Measurements from ENCODE around the gene DVL2. TPM values are rescaled to one million over a fixed set of nuclear protein-coding genes. Genes with fewer than 3 reads are reported as not detected.

The DVL2 gene
- total and polyA plus RNA-seq, 9 donors, result 31.2 to 43.3 (median 39.5) TPM

GRCh38 chr17:7237761-7238419 is 3.6 kb upstream of the DVL2 start:
- Histone ChIP-seq H3K27me3 (ENCODE audit: control insufficient read depth, insufficient read depth, low read length) (no peaks in the 10 kb centered on the region), H3K9me3 (replicated peaks; ENCODE audit: control insufficient read depth, low read depth, low read length) (no peaks in the 10 kb centered on the region), H3K36me3 (ENCODE audit: control insufficient read depth, insufficient read depth, low read length) (peaks cover 37% of the 10 kb centered on the region), H3K4me3 (ENCODE audit: low read length) (peak overlapping the region; percentile 100), H3K4me1 (ENCODE audit: control insufficient read depth, insufficient read depth, low read length) (peaks cover 43% of the 10 kb centered on the region), H3K27ac (ENCODE audit: low read length) (peak overlapping the region; percentile 95)
- peak; percentile 81 for DNase-seq
- WGBS (ENCODE audit: insufficient coverage), result under 1% methylated on average over 53 of the region's 73 CpGs

- H3K27ac ChIP-seq (ENCODE audit: low read length), result peak overlapping the region; percentile 95
- 18% methylated on average over 4 of the region's 6 CpGs for WGBS (ENCODE audit: insufficient coverage)
- DNase-seq, result peak; percentile 40
- no peaks in the 10 kb centered on the region for H3K27me3 ChIP-seq (ENCODE audit: control insufficient read depth, insufficient read depth, low read length)
- H3K4me1 ChIP-seq (ENCODE audit: control insufficient read depth, insufficient read depth, low read length), result peaks cover 47% of the 10 kb centered on the region
- no peaks in the 10 kb centered on the region for H3K9me3 ChIP-seq (replicated peaks; ENCODE audit: control insufficient read depth, low read depth, low read length)
- H3K36me3 ChIP-seq (ENCODE audit: control insufficient read depth, insufficient read depth, low read length), result peaks cover 37% of the 10 kb centered on the region
- peak overlapping the region; percentile 100 for H3K4me3 ChIP-seq (ENCODE audit: low read length)
Observed at GRCh38 chr17:7237266-7237760, 3.0 kb upstream of the DVL2 start.

- H3K4me1 ChIP-seq (ENCODE audit: control insufficient read depth, insufficient read depth, low read length), result peaks cover 51% of the 10 kb centered on the region
- peaks cover 37% of the 10 kb centered on the region for H3K36me3 ChIP-seq (ENCODE audit: control insufficient read depth, insufficient read depth, low read length)
- no peaks in the 10 kb centered on the region for H3K27me3 ChIP-seq (ENCODE audit: control insufficient read depth, insufficient read depth, low read length)
- no peak for DNase-seq
- H3K9me3 ChIP-seq (replicated peaks; ENCODE audit: control insufficient read depth, low read depth, low read length), result no peaks in the 10 kb centered on the region
- H3K27ac ChIP-seq (ENCODE audit: low read length), result no peak overlapping the region
- WGBS (ENCODE audit: insufficient coverage), result 85% methylated on average over 6 of the region's 6 CpGs
- no peak overlapping the region for H3K4me3 ChIP-seq (ENCODE audit: low read length)
Observed at GRCh38 chr17:7236808-7237207, 2.5 kb upstream of the DVL2 start.

- Histone ChIP-seq H3K4me3 (ENCODE audit: low read length) (no peak overlapping the region), H3K27ac (ENCODE audit: low read length) (no peak overlapping the region), H3K9me3 (replicated peaks; ENCODE audit: control insufficient read depth, low read depth, low read length) (no peaks in the 10 kb centered on the region), H3K27me3 (ENCODE audit: control insufficient read depth, insufficient read depth, low read length) (no peaks in the 10 kb centered on the region), H3K4me1 (ENCODE audit: control insufficient read depth, insufficient read depth, low read length) (peaks cover 43% of the 10 kb centered on the region), H3K36me3 (ENCODE audit: control insufficient read depth, insufficient read depth, low read length) (peaks cover 34% of the 10 kb centered on the region)
- 68% methylated on average over 10 of the region's 22 CpGs for WGBS (ENCODE audit: insufficient coverage)
- no peak for DNase-seq
Observed at GRCh38 chr17:7235693-7236665, 1.7 kb upstream of the DVL2 start.

GRCh38 chr17:7233701-7234082 is 625 bp downstream of the DVL2 start:
- Histone ChIP-seq H3K4me3 (ENCODE audit: low read length) (peak overlapping the region; percentile 94), H3K36me3 (ENCODE audit: control insufficient read depth, insufficient read depth, low read length) (peaks cover 47% of the 10 kb centered on the region), H3K4me1 (ENCODE audit: control insufficient read depth, insufficient read depth, low read length) (peaks cover 31% of the 10 kb centered on the region), H3K27me3 (ENCODE audit: control insufficient read depth, insufficient read depth, low read length) (no peaks in the 10 kb centered on the region), H3K27ac (ENCODE audit: low read length) (peak overlapping the region; percentile 91), H3K9me3 (replicated peaks; ENCODE audit: control insufficient read depth, low read depth, low read length) (no peaks in the 10 kb centered on the region)
- no peak for DNase-seq
- 0% methylated on average over 9 of the region's 9 CpGs for whole genome bisulfite sequencing (ENCODE audit: insufficient coverage)

- Histone ChIP-seq H3K4me1 (ENCODE audit: control insufficient read depth, insufficient read depth, low read length) (peaks cover 25% of the 10 kb centered on the region), H3K9me3 (replicated peaks; ENCODE audit: control insufficient read depth, low read depth, low read length) (no peaks in the 10 kb centered on the region), H3K27ac (ENCODE audit: low read length) (no peak overlapping the region), H3K4me3 (ENCODE audit: low read length) (no peak overlapping the region), H3K27me3 (ENCODE audit: control insufficient read depth, insufficient read depth, low read length) (no peaks in the 10 kb centered on the region), H3K36me3 (ENCODE audit: control insufficient read depth, insufficient read depth, low read length) (peaks cover 60% of the 10 kb centered on the region)
- DNase-seq, result no peak
- 72% methylated on average over 5 of the region's 5 CpGs for WGBS (ENCODE audit: insufficient coverage)
Observed at GRCh38 chr17:7232114-7232513, 2.2 kb downstream of the DVL2 start.

- DNase-seq, result no peak
- peaks cover 17% of the 10 kb centered on the region for H3K4me1 ChIP-seq (ENCODE audit: control insufficient read depth, insufficient read depth, low read length)
- 91% methylated on average over 14 of the region's 19 CpGs for WGBS (ENCODE audit: insufficient coverage)
- no peak overlapping the region for H3K27ac ChIP-seq (ENCODE audit: low read length)
- H3K27me3 ChIP-seq (ENCODE audit: control insufficient read depth, insufficient read depth, low read length), result no peaks in the 10 kb centered on the region
- H3K4me3 ChIP-seq (ENCODE audit: low read length), result no peak overlapping the region
- H3K9me3 ChIP-seq (replicated peaks; ENCODE audit: control insufficient read depth, low read depth, low read length), result no peaks in the 10 kb centered on the region
- peaks cover 64% of the 10 kb centered on the region for H3K36me3 ChIP-seq (ENCODE audit: control insufficient read depth, insufficient read depth, low read length)
Observed at GRCh38 chr17:7229504-7229903, 4.8 kb downstream of the DVL2 start.

- Histone ChIP-seq H3K4me1 (ENCODE audit: control insufficient read depth, insufficient read depth, low read length) (peaks cover 20% of the 10 kb centered on the region), H3K4me3 (ENCODE audit: low read length) (no peak overlapping the region), H3K9me3 (replicated peaks; ENCODE audit: control insufficient read depth, low read depth, low read length) (no peaks in the 10 kb centered on the region), H3K27me3 (ENCODE audit: control insufficient read depth, insufficient read depth, low read length) (no peaks in the 10 kb centered on the region), H3K36me3 (ENCODE audit: control insufficient read depth, insufficient read depth, low read length) (peaks cover 68% of the 10 kb centered on the region), H3K27ac (ENCODE audit: low read length) (no peak overlapping the region)
- DNase-seq, result no peak
- WGBS (ENCODE audit: insufficient coverage), result 94% methylated on average over 8 of the region's 14 CpGs
Observed at GRCh38 chr17:7228920-7229319, 5.4 kb downstream of the DVL2 start.

- H3K4me3 ChIP-seq (ENCODE audit: low read length), result no peak overlapping the region
- DNase-seq, result no peak
- H3K9me3 ChIP-seq (replicated peaks; ENCODE audit: control insufficient read depth, low read depth, low read length), result no peaks in the 10 kb centered on the region
- no peaks in the 10 kb centered on the region for H3K27me3 ChIP-seq (ENCODE audit: control insufficient read depth, insufficient read depth, low read length)
- H3K27ac ChIP-seq (ENCODE audit: low read length), result no peak overlapping the region
- 94% methylated on average over 29 of the region's 31 CpGs for WGBS (ENCODE audit: insufficient coverage)
- H3K4me1 ChIP-seq (ENCODE audit: control insufficient read depth, insufficient read depth, low read length), result peaks cover 18% of the 10 kb centered on the region
- H3K36me3 ChIP-seq (ENCODE audit: control insufficient read depth, insufficient read depth, low read length), result peaks cover 87% of the 10 kb centered on the region
Observed at GRCh38 chr17:7226721-7227710, 7.3 kb downstream of the DVL2 start.

Measured in muscle of leg (tissue), 11 donors.